EH (cell line): ENCODE data around the gene ANXA8.
"Not testable (repeated sequence)": the region's sequence is repeated elsewhere in the genome, so short reads cannot be mapped to it uniquely, and the experiment has no call there.

Source experiments
- DNase-seq: peaks from one replicate; pipeline ENCODE4 v3.0.0-alpha.2; 2015; ENCODE audit warnings: low read depth

Gene ANXA8

GRCh38 chr10:47483923-47484322, at the start of gene ANXA8:
Gene ANXA8, minus strand, starts transcription at chr10:47484115. Its CDS starts 182 bp downstream, at chr10:47483933.
- not testable (repeated sequence) for DNase-seq

GRCh38 chr10:47523475-47523874, 39.6 kb upstream of the ANXA8 start, which contains the start of gene AGAP9:
Gene AGAP9, minus strand, starts transcription at chr10:47523638. Its CDS starts 112 bp downstream, at chr10:47523526.
- DNase-seq, result not testable (repeated sequence)

- not testable (repeated sequence) for DNase-seq
These were observed 18.4 kb upstream of the ANXA8 start for GRCh38 chr10:47502313-47502712.

GRCh38 chr10:47494226-47494625, 10.3 kb upstream of the ANXA8 start:
- DNase-seq, result not testable (repeated sequence)

GRCh38 chr10:47491600-47491999, 7.7 kb upstream of the ANXA8 start, which contains the start of gene FAM25G:
Gene FAM25G, minus strand, starts transcription at chr10:47491700. Its CDS starts 26 bp downstream, at chr10:47491674.
- DNase-seq, result not testable (repeated sequence)

- not testable (repeated sequence) for DNase-seq
These were observed 5.7 kb upstream of the ANXA8 start for GRCh38 chr10:47489630-47490029.

GRCh38 chr10:47485943-47486342, 2.0 kb upstream of the ANXA8 start:
- peak; percentile 82 for DNase-seq

- DNase-seq, result not testable (repeated sequence)
These were observed 871 bp upstream of the ANXA8 start for GRCh38 chr10:47484786-47485185.

- not testable (repeated sequence) for DNase-seq
These were observed 1.5 kb downstream of the ANXA8 start for GRCh38 chr10:47482367-47482766.

- peak; percentile 13 for DNase-seq
These were observed 2.1 kb downstream of the ANXA8 start for GRCh38 chr10:47481768-47482181.

- peak; percentile 65 for DNase-seq
These were observed 2.6 kb downstream of the ANXA8 start for GRCh38 chr10:47481182-47481766.

GRCh38 chr10:47480133-47480532, 3.8 kb downstream of the ANXA8 start:
- DNase-seq, result not testable (repeated sequence)

- not testable (repeated sequence) for DNase-seq
These were observed 5.8 kb downstream of the ANXA8 start for GRCh38 chr10:47478114-47478513.

GRCh38 chr10:47477078-47477477, 6.8 kb downstream of the ANXA8 start:
- not testable (repeated sequence) for DNase-seq

GRCh38 chr10:47475101-47475500, 8.8 kb downstream of the ANXA8 start:
- DNase-seq, result not testable (repeated sequence)

GRCh38 chr10:47473516-47473915, 10.4 kb downstream of the ANXA8 start:
- DNase-seq, result not testable (repeated sequence)

- DNase-seq, result not testable (repeated sequence)
These were observed 11.3 kb downstream of the ANXA8 start for GRCh38 chr10:47472647-47473046.

- not testable (repeated sequence) for DNase-seq
These were observed 11.8 kb downstream of the ANXA8 start for GRCh38 chr10:47472072-47472471.

- not testable (repeated sequence) for DNase-seq
These were observed 15.0 kb downstream of the ANXA8 start for GRCh38 chr10:47468731-47469528.

- DNase-seq, result not testable (repeated sequence)
These were observed 16.0 kb downstream of the ANXA8 start for GRCh38 chr10:47467957-47468356.

GRCh38 chr10:47467458-47467857, 16.5 kb downstream of the ANXA8 start:
- not testable (repeated sequence) for DNase-seq

- DNase-seq, result not testable (repeated sequence)
These were observed 18.5 kb downstream of the ANXA8 start for GRCh38 chr10:47465216-47465917.
